Neuronal stem cell (in vitro differentiated cells): ENCODE data around the gene CLDN18.

Source experiments
- DNase-seq: peaks from one replicate; pipeline ENCODE4 v3.0.0-alpha.2; 2013; ENCODE audit warnings: low spot score
- H2AFZ ChIP-seq: one replicate; pipeline ENCODE4 v1.6.1; 2013; ENCODE audit warnings: mild to moderate bottlenecking, low read length, inconsistent platforms
- H2AK5ac ChIP-seq: 2 replicates; pipeline ENCODE4 v1.6.1; 2013; ENCODE audit warnings: low read depth, mild to moderate bottlenecking, inconsistent platforms, low read length, moderate library complexity, mixed read lengths
- H2BK120ac ChIP-seq: 2 replicates; pipeline ENCODE4 v1.6.1; 2013; ENCODE audit warnings: low read depth, mild to moderate bottlenecking, inconsistent platforms, low read length, moderate library complexity, mixed read lengths
- H2BK12ac ChIP-seq: one replicate; pipeline ENCODE4 v1.6.1; 2013; ENCODE audit warnings: low read length, inconsistent platforms
- H2BK15ac ChIP-seq: 2 replicates; pipeline ENCODE4 v1.6.1; 2013; ENCODE audit warnings: mild to moderate bottlenecking, low read length, inconsistent platforms, mixed read lengths
- H2BK5ac ChIP-seq: one replicate; pipeline ENCODE4 v1.6.1; 2013; ENCODE audit warnings: inconsistent platforms, mild to moderate bottlenecking, low read length, moderate library complexity
- H3K14ac ChIP-seq: one replicate; pipeline ENCODE4 v1.6.1; 2013; ENCODE audit warnings: low read length, inconsistent platforms
- H3K18ac ChIP-seq: 2 replicates; pipeline ENCODE4 v1.6.1; 2013; ENCODE audit warnings: low read length, inconsistent platforms
- H3K23ac ChIP-seq: 2 replicates; pipeline ENCODE4 v1.6.1; 2013; ENCODE audit warnings: low read depth, mild to moderate bottlenecking, mixed read lengths, low read length, inconsistent platforms; ENCODE audit not compliant: poor library complexity
- H3K27ac ChIP-seq: replicated peaks from 3 replicates; pipeline ENCODE4 v1.5.1; 2013; ENCODE audit warnings: low read length, inconsistent platforms
- H3K27me3 ChIP-seq, 3 experiments: 2 replicates each; pipeline ENCODE4 v1.6.1; 2013; ENCODE audit warnings: low read length in 3 of 3, mild to moderate bottlenecking in 2 of 3, inconsistent platforms in 1 of 3, low read depth in 1 of 3, mixed read lengths in 1 of 3, moderate library complexity in 1 of 3; ENCODE audit not compliant: control insufficient read depth in 3 of 3, insufficient read depth in 3 of 3
- H3K36me3 ChIP-seq, 2 donors: replicated peaks in 1 of 2; 2 replicates each; pipeline ENCODE4 v1.6.1; 2013; ENCODE audit warnings: low read length in 2 of 2; ENCODE audit not compliant: control insufficient read depth in 2 of 2, insufficient read depth in 2 of 2
- H3K4ac ChIP-seq: 2 replicates; pipeline ENCODE4 v1.6.1; 2013; ENCODE audit warnings: inconsistent platforms, mild to moderate bottlenecking, low read length, moderate library complexity
- H3K4me1 ChIP-seq, 2 donors: 1 replicate in 1 of 2; 2 replicates in 1 of 2; pipeline ENCODE4 v1.6.1; 2013; ENCODE audit warnings: low read length in 2 of 2, low read depth in 1 of 2; ENCODE audit not compliant: control insufficient read depth in 2 of 2, insufficient read depth in 1 of 2
- H3K4me2 ChIP-seq: one replicate; pipeline ENCODE4 v1.6.1; 2013; ENCODE audit warnings: mild to moderate bottlenecking, low read length, inconsistent platforms; ENCODE audit not compliant: insufficient read depth, poor library complexity, severe bottlenecking
- H3K4me3 ChIP-seq, 2 donors: 2 replicates each; pipeline ENCODE4 v1.5.1; 2013; ENCODE audit warnings: low read length in 2 of 2, mild to moderate bottlenecking in 2 of 2, inconsistent platforms in 1 of 2, moderate library complexity in 1 of 2
- H3K79me1 ChIP-seq: one replicate; pipeline ENCODE4 v1.6.1; 2013; ENCODE audit warnings: low read depth, mild to moderate bottlenecking, inconsistent platforms, low read length, moderate library complexity
- H3K9ac ChIP-seq: one replicate; pipeline ENCODE4 v1.6.1; 2013; ENCODE audit warnings: mild to moderate bottlenecking, low read depth, low read length, inconsistent platforms; ENCODE audit not compliant: poor library complexity
- H3K9me3 ChIP-seq, 2 donors: replicated peaks in 1 of 2; 2 replicates each; pipeline versions ENCODE3 to v1.6.1; 2013; ENCODE audit warnings: low read length in 2 of 2, mild to moderate bottlenecking in 2 of 2, inconsistent platforms in 1 of 2, low read depth in 1 of 2, mixed read lengths in 1 of 2, moderate library complexity in 1 of 2; ENCODE audit not compliant: control insufficient read depth in 2 of 2, insufficient read depth in 1 of 2
- H4K8ac ChIP-seq: one replicate; pipeline ENCODE4 v1.6.1; 2013; ENCODE audit warnings: low read depth, mild to moderate bottlenecking, inconsistent platforms, low read length, moderate library complexity
- H4K91ac ChIP-seq: one replicate; pipeline ENCODE4 v1.6.1; 2013; ENCODE audit warnings: low read length, low read depth, mild to moderate bottlenecking, inconsistent platforms; ENCODE audit not compliant: poor library complexity
- WGBS, 2 donors: extraction: QIAGEN DNeasy Blood & Tissue Kit; methylation state at CpG; one replicate each; pipeline ENCODE4 v1.1.7; 2013; ENCODE audit warnings: missing lambda C conversion rate in 2 of 2, mixed read lengths in 1 of 2; ENCODE audit not compliant: insufficient read length in 2 of 2, insufficient replicate concordance in 1 of 2; ENCODE audit errors: extremely low coverage in 2 of 2; 5-methylcytosine and 5-hydroxymethylcytosine counted together

The CLDN18 gene

GRCh38 chr3:138082085-138082991, 72.4 kb downstream of the CLDN18 start:
- Histone ChIP-seq H3K4me3 (no peak overlapping the region), H2BK120ac (no peak overlapping the region), H3K4ac (no peak overlapping the region), H3K79me1 (no peaks in the 10 kb centered on the region), H3K23ac (no peak overlapping the region), H3K4me1 (no peaks in the 10 kb centered on the region), H2AK5ac (no peak overlapping the region), H3K9ac (no peak overlapping the region), H2BK12ac (no peak overlapping the region), H3K14ac (no peak overlapping the region), H3K4me2 (no peak overlapping the region), H3K18ac (no peak overlapping the region), H4K91ac (no peak overlapping the region), H2BK15ac (no peak overlapping the region), H3K9me3 (peaks cover 2 to 5% of the 10 kb centered on the region in 2 donors), H2AFZ (no peak overlapping the region), H2BK5ac (no peak overlapping the region), H4K8ac (no peak overlapping the region), H3K36me3 (peaks cover 36 to 87% of the 10 kb centered on the region in 2 donors), H3K27me3 (no peaks in the 10 kb centered on the region), H3K27ac (no peak overlapping the region)
- no peak for DNase-seq
- no CpG with 5 or more reads among the region's 8 CpGs for WGBS, 2 donors

GRCh38 chr3:138082992-138083386, 73.0 kb downstream of the CLDN18 start:
- no peak overlapping the region for H2BK12ac ChIP-seq
- H3K9me3 ChIP-seq, result peaks cover 2 to 7% of the 10 kb centered on the region in 2 donors
- no peak overlapping the region for H3K27ac ChIP-seq

More at GRCh38 chr3:138082992-138083386, 73.0 kb downstream of the CLDN18 start:
- Histone ChIP-seq H3K4me1 (no peaks in the 10 kb centered on the region), H3K9ac (no peak overlapping the region), H2AK5ac (no peak overlapping the region), H3K27me3 (no peaks in the 10 kb centered on the region), H3K4ac (no peak overlapping the region), H3K14ac (no peak overlapping the region), H3K23ac (no peak overlapping the region), H3K18ac (no peak overlapping the region), H2AFZ (no peak overlapping the region), H4K8ac (no peak overlapping the region), H2BK15ac (no peak overlapping the region), H3K79me1 (no peaks in the 10 kb centered on the region), H3K36me3 (peaks cover 36 to 87% of the 10 kb centered on the region in 2 donors), H4K91ac (no peak overlapping the region), H2BK120ac (no peak overlapping the region), H2BK5ac (no peak overlapping the region), H3K4me2 (no peak overlapping the region), H3K4me3 (no peak overlapping the region)
- no peak for DNase-seq
